CD4-positive, alpha-beta T cell treated with Interleukin-15 for 4 hours (primary cell): ENCODE data around the gene STBD1.
A peak's percentile ranks its signal among the peaks of the same experiment; 100 is the strongest.
"Not testable (repeated sequence)": the region's sequence is repeated elsewhere in the genome, so short reads cannot be mapped to it uniquely, and the experiment has no call there.

Experiments
- DNase-seq: peaks from one replicate; pipeline ENCODE4 v3.0.0-alpha.2; 2020; ENCODE audit warnings: low spot score

The STBD1 gene

DNA sequence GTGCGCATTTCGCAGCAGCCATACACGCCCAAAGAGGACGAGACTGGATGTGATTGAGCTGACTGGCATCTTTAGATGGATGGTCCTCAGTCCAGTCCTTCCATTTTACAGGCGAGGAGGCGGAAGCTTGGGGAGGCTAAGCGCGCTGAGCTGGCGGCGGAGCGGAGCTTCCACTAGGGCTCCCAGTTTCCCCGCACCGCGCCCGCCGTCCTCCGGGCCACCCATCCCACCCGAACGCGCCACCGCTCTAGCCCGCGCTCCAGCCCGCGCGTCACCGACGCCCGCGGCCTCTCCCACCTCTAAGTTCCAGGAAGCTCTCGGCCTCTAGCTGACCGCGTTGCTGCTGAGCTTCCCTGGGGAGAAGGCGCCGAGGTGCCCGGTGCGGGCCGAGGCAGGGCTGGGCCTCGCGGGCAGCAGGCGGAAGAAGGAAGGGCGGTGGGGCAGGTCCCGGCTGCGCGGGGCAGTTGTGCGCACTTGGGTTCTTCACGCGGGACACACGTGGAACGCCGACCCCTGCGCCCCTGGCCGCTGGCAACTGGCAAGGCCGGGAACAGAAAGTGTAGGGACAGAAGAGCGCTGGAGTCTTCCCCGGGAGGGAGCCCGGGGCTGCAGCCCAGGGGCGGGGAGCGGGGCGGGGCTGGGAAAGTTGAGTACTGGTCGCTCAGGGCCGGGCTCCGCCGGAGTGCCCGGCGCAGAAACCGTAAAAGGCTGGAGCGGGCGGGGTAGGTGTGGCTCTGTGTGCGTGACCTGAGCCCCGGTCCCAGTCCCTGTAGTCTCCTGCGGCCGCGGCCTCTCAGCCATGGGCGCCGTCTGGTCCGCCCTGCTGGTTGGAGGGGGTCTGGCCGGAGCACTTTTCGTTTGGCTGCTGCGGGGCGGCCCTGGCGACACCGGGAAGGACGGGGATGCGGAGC is at the start of gene STBD1:
TSS of gene STBD1 (plus strand) at position 763 of the 911 bp plus-strand sequence. CDS start at position 800, 37 bp downstream.
- no peak for DNase-seq

- no peak for DNase-seq
Measured at GRCh38 chr4:76256968-76257367, 49.6 kb upstream of the STBD1 start.

DNA sequence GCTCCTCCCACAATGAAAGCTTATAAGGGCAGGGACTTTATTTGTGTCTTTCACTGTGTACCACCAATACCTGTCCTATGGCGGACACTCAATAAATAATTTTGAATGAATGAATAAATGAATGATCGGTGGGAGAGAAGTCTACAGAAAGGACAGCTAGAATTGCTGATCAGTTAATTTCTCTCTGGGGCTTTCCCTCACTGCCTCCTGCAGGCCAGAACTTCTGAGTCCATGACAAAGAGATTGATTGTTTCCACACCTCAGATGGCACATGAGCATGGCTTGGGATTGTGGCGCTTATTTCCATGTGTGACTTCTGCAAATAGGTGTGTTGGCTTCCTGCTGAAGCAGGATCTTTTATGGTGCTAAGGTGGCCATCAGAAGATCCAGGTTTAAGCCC is 48.7 kb upstream of the STBD1 start:
- DNase-seq, result no peak

DNA sequence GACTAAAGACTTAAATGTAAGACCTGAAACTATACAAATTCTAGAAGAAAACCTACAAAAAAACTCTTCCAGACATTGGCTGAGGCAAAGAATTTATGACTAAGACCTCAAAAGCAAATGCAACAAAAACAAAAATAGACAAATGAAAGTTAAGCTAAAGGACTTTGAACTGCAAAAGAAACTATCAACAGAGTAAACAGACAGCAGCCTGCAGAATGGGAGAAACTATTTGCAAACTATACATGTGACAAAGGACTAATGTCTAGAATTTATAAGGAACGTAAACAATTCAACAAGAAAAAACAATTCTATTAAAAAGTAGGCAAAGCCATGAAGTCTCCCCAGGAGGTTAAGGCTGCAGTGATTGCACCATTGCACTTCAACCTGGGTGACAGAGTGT is 46.0 kb upstream of the STBD1 start:
- DNase-seq, result no peak

DNA sequence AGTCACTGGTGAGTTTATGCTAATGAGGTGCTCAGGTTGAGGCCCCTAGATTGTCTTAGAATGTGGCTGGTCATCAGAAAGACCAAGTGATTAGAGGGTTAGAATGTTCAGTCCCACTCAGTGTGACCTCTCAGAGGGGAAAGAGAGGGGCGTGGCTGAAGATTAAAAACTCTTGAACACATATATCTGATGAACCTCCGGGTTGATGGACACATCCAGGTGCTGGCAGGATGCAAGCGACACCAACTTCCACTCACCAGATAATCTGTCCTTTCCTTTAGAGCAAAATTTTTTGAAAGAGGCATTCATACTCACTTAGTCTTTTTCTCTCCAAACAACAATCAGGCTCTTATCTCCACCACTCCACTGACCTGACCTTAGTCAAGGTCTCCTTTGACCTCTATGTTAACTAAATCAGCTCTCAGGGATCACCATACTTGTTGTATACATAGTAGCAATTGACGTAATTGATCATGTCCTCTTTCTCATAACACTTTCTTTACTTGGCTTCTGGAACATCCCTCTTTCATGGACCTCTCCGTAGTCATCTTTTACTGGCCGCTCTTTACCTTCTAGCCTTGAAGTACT is 40.8 kb upstream of the STBD1 start:
- DNase-seq, result no peak

GRCh38 chr4:76266627-76267026 is 39.9 kb upstream of the STBD1 start:
- no peak for DNase-seq

DNA sequence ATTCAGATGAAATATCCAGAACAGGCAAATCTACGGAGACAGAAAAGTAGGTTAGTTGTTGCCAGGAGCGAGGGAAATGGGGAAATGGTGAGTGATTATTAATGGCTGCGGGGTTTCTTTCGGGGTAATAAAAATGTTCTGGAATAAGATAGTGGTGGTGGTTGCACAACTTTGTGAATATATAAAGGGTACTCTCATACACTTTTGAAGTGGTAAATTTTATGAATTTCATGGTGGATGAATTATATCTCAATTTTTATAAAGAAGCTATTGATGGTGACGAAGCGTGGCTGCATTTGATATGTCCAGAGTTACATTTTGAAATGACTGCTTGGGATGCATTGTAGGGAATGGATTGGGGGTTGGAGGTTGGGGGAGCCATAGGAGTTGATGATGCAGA is 38.7 kb upstream of the STBD1 start:
- DNase-seq, result no peak

- DNase-seq, result no peak
Measured at GRCh38 chr4:76270244-76271175, 36.0 kb upstream of the STBD1 start.

GRCh38 chr4:76271248-76271647 is 35.3 kb upstream of the STBD1 start:
- no peak for DNase-seq

DNA sequence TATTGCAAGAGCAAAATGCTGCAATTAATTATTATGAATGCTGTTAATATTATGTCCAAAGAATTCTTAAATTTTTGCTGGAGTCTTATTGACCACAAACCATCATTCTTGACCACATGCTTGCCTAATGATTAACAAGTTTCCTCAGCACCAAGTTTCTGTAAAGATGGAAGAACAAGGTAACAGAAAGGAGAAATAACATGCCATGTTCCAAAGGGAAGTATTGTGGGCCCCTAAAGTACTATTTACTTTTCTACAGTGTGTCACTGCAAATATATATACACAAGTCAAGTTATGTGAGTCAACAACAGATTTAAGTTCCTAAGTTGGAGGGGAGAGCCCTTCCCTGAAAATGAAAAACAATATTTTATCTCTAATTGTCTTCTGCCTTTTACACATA is 34.5 kb upstream of the STBD1 start:
- no peak for DNase-seq

GRCh38 chr4:76272582-76272981 is 34.0 kb upstream of the STBD1 start:
- DNase-seq, result no peak

- DNase-seq, result no peak
Measured at GRCh38 chr4:76272999-76273398, 33.5 kb upstream of the STBD1 start.

- no peak for DNase-seq
Measured at GRCh38 chr4:76275486-76276124, 30.9 kb upstream of the STBD1 start.

GRCh38 chr4:76276813-76277212 is 29.7 kb upstream of the STBD1 start:
- DNase-seq, result no peak

DNA sequence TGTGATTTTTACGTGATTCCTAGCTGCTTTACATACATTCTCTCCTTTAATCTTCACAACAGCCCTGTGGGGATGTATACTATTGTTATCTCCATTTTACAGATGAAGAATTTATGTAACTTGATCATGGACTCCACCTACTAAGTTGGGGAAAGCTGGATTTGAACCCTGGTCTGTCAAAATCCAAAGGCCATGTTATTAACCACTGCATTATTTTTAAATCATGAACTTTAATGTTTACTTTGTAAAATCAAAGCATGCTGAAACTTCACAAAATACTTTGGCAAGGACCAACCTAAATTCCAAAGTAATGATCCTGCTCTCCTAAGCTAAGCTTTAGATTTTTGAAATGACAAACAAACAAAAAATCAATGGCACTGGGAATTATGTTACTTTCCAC is 28.9 kb upstream of the STBD1 start:
- DNase-seq, result no peak

- DNase-seq, result no peak
Measured at GRCh38 chr4:76278583-76278982, 27.9 kb upstream of the STBD1 start.

- DNase-seq, result peak; percentile 45
Measured at GRCh38 chr4:76279462-76279861, 27.1 kb upstream of the STBD1 start.

DNA sequence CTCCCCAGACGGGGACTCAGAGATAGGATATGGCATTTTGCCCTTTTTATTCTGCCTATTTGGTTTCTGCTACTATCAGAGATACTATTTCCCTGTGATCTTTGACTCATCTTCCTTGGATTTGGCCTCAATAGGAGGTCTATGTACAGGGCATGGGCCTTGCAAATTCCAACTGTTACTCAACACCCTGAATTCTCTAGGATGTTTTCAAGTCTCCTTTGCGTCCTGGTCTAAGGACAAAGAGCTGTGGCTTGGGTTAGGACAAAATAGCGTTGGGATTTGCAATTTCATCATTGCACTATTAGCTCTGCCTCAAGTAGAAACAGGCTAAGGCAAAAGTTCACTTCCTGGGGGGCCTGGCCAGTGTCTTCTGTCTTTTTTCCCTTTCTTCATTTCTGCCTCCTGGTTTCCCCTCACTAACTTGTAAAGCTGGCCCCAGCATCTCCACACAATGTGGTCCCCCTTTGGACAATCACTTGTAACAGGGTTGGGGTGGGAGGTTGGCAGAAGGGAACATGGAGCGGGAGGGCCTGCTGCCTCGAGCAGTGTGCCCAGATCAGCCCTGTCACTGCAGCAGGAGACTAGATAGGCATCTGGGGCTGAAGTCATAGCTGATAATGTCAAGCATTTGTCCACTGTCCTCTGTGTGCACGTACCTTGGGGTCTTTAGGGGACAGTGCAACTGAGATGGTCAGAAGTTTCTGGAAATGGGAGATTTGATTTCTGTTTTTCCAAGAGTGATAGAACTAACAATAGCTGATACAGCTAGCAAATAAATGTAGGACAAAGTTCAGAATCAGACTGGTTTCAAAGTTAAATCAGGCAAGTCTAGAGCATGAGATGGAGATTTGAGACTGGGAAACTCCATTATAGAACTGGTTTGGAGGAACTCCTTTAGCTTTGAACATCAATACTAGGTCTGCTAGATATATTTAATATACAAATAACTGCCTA is 25.8 kb upstream of the STBD1 start:
- no peak for DNase-seq

DNA sequence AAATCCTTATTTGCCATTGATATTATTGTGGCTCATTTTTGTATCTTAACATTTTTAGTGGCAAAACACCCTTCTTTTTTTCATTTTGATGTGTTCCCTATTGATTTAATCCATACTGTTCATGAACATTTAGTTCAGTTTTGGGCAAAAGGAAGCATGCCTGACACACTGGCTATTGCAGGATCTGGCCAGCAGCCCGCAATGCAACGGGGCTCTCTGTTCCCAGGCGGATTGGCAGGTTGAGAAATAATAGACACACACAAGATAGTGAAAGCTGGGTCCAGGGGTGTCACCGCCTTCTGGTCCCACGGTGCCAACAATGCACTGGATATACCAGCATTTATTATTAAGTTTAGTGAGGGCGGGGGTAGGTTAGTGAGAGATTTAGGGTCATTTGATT is 24.9 kb upstream of the STBD1 start:
- not testable (repeated sequence) for DNase-seq

DNA sequence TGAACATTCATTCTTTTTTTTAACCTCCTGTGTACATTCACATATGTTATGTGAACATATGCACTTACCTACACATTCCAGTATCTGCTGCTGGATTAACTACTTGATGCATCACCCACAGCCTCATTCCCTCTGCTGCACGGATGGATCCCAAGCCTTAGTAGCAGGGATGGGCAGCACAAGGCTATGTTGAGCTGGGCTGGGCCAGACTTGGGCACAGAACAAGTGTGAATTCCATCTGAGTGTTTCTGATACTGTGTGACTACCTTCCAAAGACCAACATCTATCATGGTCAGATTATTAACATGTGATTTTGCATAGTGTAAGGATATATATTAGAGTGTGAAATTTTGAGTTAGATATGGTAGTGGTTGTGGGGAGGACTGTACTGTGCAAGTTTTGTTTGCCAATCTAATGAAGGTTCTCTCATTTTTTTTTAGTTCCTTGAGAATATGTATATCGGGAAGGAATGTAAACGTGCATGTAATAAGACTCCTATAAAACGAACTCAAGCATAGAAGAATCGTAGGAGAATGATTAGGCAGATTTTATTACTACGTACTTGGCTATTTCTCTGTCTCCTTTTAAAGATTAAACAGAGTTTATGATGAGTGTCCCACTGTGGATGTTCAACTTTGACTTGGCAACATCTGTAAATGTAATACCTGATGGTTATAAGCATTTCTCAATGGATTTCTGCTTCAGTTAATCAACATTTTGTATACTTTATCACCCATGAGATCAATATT is 23.4 kb upstream of the STBD1 start:
- DNase-seq, result no peak
